ENCODE results near the gene HMMR.
"Not testable (repeated sequence)": the region's sequence is repeated elsewhere in the genome, so short reads cannot be mapped to it uniquely, and the experiment has no call there.

Gene HMMR

DNA sequence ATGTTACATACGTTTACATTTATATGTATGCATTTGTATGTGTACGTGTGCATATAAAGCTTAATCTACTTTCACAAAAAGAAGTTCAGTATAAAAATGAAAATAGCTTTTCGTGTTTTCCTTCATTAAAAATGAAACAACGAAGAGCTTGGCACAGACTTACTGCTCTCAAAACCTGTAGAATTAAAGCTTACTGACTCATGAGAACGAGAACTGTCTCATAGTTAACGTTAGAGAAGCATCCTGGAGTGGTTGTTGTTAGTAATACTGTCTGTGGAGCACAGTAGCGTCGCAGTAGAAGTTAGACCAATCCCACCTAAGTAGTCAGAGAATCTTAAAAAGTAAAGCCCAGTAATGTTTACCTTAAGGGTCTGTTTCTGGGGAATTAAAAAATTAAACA, 46.3 kb downstream of the HMMR start:
- no peak for DNase-seq

DNA sequence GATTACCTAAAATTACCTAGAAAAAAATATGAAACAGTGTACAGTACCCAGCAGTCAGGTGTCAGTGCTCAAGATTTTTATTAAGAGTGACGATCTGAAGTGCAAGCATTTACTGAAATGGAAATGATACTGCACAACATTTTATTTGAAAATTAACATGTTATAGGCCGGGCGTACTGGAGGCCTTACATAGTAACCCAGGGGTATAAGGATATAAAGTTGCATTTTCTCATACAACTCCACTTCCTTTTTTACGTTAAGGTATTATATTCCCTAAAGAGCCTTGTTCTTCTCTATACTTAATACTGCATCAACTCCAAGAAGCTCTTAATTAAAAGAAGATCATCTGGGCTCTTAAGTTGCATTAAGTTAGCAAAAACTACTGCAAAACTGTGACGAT, 48.3 kb downstream of the HMMR start:
- no peak for DNase-seq

DNA sequence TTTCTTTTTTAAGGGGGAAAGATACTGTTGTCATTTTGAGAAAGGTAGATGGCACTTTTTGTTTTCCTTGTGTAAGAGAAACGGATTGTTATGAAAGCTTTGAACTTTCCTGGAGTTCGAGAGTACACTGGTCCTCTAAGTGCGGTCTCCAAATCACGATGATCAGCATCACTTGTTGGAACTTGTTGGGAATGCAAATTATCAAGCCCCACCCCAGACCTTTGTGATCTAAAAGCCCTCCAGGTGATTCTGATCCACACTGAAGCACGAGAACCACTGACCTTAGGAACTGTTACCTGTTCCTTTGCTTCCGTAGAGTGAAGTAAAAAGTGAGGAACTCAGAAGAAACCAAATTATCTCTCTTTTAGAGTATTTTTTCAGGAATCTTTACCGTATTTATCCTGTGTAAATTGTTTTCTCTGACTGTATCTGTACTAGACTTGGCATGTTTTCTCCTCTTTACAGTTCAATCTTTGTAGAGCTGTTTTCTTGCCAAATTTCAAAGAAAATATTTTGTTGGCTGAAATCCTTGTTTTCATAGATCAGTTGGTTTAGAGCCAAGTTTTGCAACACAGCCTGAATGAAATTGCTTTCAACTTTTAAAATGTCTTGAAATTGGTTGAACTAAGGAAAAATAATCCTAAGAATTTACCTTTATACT, 49.0 kb downstream of the HMMR start:
- no peak for DNase-seq

DNA sequence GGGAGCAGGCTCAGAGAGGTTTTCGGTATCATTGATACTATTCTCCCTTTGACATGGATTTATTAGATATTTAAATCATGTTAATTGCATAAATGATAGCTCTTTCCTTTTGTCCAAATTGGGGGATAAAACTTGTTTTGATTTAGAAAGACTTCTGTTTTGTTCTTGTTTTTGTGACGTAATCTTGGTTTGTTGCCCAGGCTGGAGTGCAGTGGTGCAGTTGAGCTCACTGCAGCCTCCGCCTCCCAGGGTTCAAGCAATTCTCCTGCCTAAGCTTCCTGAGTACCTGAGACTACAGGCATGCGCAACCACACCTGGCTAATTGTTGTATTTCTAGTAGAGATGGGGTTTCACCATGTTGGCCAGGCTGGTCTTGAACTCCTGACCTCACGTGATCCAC, 52.1 kb downstream of the HMMR start:
- no peak for DNase-seq

DNA sequence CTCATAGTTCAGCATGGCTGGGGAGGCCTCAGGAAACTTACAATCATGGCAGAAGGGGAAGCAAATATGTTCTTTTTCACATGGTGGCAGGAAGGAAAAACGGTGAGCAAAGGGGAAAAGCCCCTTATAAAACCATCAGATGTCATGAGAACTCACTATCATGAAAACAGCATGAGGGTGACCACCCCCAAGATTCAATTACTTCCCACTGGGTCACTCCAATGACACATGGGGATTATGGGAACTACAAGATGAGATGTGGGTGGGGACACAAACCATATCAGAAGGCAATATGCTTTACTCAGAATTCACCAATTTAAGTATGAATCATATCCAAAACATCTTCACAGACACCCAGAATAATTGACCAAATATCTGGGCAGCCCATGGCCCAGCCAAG, 64.7 kb downstream of the HMMR start:
- no peak for DNase-seq

DNA sequence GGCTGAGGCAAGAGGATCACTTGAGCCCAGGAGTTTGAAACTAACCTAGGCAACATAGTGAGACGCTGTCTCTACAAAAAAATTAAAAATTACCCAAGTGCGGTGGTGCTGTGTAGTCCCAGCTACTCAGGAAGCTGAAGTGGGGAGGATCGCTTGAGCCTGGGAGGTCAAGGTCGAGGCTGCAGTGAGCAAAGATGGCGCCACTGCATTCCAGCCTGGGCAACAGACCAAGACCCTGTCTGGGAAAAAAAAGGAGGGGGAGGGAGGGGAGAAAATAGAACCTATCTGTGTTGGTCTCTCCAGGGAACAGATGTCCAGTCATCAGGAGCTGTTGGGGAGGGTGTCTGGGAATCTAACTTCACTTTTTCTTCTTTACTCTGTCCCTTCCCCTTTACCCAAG, 69.3 kb downstream of the HMMR start:
- DNase-seq, result no peak

DNA sequence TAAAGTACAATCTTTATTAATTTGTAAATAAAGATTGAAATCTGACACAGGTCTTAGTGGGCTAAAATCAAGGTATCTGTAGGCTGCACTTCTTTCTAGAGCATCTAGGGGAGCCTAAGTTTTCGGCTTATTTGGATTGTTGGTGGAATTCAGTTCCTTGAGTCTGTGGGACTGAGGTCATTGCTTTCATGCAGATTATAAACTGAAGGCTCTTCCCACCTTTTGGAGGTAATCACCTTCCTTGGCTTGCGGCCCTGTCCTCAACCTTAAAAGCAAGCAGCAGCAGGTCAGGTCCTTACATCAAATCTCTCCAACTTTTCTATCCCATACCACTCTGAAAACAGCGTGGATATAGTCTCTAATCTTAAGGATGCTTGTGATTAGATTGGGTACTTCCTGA, 70.8 kb downstream of the HMMR start:
- DNase-seq, result no peak

DNA sequence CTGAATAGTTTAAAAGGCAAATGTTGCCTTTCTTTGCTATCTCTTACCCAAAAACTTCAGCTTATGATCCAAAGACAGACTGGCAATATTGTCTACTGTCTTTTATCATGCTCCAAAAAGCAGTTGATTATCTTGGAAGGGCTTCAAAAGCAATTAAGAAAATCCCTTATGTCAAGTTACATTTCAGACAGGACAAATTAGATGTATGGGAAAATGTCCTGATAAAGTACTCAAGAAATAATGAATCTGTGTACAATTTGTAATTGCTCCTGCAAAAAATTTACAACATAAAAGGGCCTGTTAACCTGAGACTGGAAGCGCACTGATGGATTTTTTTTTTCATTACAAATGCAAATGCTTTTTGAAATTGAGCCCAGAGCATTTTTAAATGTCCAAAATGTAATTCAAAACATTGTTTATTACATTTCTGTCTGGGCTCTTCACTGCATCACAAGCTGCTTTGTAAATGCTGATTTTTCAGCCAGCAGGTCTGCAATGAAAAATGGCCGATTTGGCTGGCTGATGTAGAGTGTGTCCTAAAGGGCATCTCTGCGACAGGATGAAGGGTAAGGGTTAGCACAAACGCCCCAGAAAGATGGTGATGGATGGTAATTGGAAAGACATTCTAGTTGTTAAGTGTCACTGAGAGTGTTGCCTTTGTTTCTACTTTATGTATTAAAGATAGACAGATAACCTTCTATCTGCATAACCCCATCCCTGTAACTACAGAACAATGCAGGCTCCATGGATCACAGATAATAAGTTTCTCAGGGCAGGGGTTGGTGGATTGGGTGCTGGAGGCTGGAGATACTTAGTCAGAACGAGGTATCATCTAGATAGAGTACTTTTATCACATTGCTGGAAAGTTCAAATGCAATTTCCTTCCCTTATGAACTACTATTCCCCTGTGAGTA, 72.0 kb downstream of the HMMR start:
- no peak for DNase-seq

DNA sequence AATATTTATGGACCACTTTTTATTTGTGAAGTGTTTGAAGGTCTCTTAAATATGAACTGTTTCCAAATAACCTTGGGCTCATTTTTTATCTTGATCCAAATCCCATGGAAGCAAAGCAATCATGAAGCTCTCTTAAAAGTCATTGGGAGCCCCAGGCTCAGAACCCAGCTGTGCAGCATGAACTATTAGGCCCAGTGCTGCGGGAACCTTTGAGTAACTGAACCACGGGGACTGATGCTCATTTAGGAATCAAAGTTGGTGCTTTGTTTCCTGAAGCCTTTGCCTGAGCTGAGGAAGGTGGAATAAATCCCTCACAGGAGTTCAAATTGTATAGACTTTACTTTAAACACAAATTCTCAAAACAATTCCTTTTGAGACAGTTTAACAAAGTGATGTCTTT, 72.8 kb downstream of the HMMR start:
- no peak for DNase-seq

DNA sequence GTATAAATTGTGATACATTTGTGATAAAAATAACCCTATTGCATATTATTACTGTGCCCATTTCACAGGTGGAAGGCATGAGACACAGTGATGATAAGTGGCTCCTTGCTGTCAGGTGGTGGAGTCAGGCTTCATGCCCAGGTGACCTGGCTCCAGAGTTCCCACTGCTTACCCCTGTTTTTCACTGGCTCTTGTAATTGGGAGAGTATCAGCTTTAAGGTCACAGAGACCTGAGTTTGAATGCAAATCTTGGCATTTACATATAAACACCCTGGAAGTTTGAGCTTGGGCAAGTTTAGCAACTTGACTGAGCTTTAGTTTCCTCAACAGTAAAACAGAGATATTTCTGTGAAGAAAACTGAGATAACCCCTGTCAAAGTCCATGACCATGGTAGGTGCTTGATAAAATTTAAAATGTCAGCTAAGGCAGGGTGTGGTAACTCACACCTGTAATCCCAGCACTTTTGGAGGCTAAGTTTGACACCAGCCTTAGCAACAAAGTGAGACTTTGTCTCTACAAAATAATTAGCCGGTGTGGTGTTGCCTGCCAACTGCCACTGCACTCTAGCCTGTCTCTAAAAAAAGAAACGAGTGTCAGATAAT, 74.2 kb downstream of the HMMR start:
- no peak for DNase-seq

DNA sequence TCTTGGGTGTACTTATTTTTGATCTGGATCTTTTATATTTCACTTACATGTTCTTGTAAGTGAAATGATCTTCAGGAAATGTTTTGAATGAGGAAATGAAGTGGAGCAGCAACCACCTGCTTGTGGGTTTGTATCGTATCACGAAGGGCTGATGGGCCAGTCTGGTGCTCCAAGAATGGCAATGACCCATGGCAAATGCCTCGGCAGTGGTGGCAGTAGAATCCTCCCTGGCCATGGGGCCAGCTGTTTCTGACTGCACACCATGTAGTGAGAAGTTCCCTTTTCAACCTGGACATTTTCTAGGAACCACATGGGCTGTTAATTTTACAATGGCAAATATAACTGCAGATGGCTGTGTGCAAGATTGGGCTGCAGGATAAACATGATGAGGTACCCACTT, 74.9 kb downstream of the HMMR start:
- DNase-seq, result no peak

DNA sequence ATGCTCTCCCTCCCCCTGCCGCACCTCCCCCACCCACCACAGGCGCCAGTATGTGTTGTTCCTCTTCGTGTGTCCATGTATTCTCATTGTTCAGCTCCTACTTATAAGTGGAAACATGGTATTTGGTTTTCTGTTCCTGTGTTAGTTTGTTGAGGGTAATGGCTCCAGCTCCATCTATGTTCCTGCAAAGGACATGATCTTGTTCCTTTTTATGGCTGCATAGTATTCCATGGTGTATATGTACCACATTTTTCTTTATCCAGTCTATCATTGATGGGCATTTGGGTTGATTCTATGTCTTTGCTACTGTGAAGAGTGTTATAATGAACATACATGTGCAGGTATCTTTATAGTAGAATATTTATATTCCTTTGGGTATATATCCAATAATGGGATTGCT, 76.0 kb downstream of the HMMR start:
- DNase-seq, result not testable (repeated sequence)

DNA sequence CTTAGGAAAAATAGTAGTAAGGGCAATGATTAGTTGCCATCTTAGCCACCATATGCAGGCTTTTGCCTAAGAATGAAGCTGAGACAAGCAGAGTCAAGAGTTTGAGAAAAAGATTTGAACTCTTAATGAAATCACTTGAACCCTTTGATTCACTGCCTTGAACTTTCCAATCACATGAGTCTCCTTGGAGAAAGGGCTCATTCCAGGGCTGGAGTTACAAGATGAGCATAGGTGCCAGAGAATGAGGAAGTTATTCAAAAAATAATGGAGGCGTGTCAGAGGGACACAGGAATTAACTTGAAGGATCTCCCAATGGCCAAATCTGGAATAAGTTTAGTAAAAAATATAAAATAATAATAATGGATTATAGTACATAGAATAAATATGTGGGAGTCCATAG, 80.3 kb downstream of the HMMR start:
- DNase-seq, result no peak

All from NCI-H1436 treated with DMSO at 0.1 percent for 48 hours (cell line).